ENCODE measurements around the gene IL1A. TPM values are rescaled to one million over a fixed set of nuclear protein-coding genes. Genes with fewer than 3 reads are reported as not detected.

Gene IL1A
- total RNA-seq, 4 donors from 2014 or later, result 0.13 TPM; not detected in 3

- Histone ChIP-seq H3K36me3 (no peaks in the 10 kb centered on the region), H3K4me1 (no peaks in the 10 kb centered on the region), H3K27me3 (no peaks in the 10 kb centered on the region), H3K4me3 (no peak overlapping the region), H3K27ac (replicated peaks in 1 of 4) (no peak overlapping the region), H3K9me3 (peaks cover 0 to 8% (median 4%) of the 10 kb centered on the region in 4 donors)
- intact Hi-C loops (cut with DNase I), result no loop called here
- TF ChIP-seq POLR2AphosphoS5 (IDR thresholded peaks at IDR 0.05) (no peak), EP300 (IDR thresholded peaks at IDR 0.05) (no peak), CTCF (IDR thresholded peaks at IDR 0.05) (no peak), POLR2A (IDR thresholded peaks at IDR 0.05; ENCODE audit: low read depth) (no peak)
- WGBS, result 88% methylated on average over 11 of the region's 11 CpGs
- DNase-seq (ENCODE audit: extremely low spot score), result no peak
These were observed 21.2 kb upstream of the IL1A start for GRCh38 chr2:112805542-112805941.

- WGBS, result 75% methylated on average over 5 of the region's 5 CpGs
These were observed 19.6 kb upstream of the IL1A start for GRCh38 chr2:112803691-112804521.

GRCh38 chr2:112800881-112801583 is 16.7 kb upstream of the IL1A start:
- H3K4me1 ChIP-seq, result no peaks in the 10 kb centered on the region
- intact Hi-C loops (cut with DNase I), result no loop called here

More at GRCh38 chr2:112803691-112804521, 19.6 kb upstream of the IL1A start:
- Histone ChIP-seq H3K4me1 (no peaks in the 10 kb centered on the region), H3K4me3 (no peak overlapping the region), H3K27ac (replicated peaks in 1 of 4) (no peak overlapping the region), H3K9me3 (peaks cover 0 to 8% (median 4%) of the 10 kb centered on the region in 4 donors), H3K36me3 (no peaks in the 10 kb centered on the region), H3K27me3 (no peaks in the 10 kb centered on the region)
- intact Hi-C loops (cut with DNase I), result no loop called here
- DNase-seq (ENCODE audit: extremely low spot score), result no peak
- TF ChIP-seq CTCF (IDR thresholded peaks at IDR 0.05) (no peak), POLR2A (IDR thresholded peaks at IDR 0.05; ENCODE audit: low read depth) (no peak), POLR2AphosphoS5 (IDR thresholded peaks at IDR 0.05) (no peak)

GRCh38 chr2:112798979-112799975 is 15.0 kb upstream of the IL1A start:
- TF ChIP-seq CTCF (IDR thresholded peaks at IDR 0.05) (no peak), POLR2AphosphoS5 (IDR thresholded peaks at IDR 0.05) (no peak)
- intact Hi-C loops (cut with DNase I), result no loop called here
- DNase-seq (ENCODE audit: extremely low spot score), result no peak
- no peak overlapping the region for H3K4me3 ChIP-seq
- H3K36me3 ChIP-seq, result no peaks in the 10 kb centered on the region
- peaks cover 6 to 8% (median 7%) of the 10 kb centered on the region in 4 donors for H3K4me1 ChIP-seq
- no peaks in the 10 kb centered on the region for H3K27me3 ChIP-seq
- WGBS, result 75% methylated on average over 8 of the region's 8 CpGs
- no peak overlapping the region for H3K27ac ChIP-seq (replicated peaks in 1 of 4)
- no peaks in the 10 kb centered on the region for H3K9me3 ChIP-seq

More at GRCh38 chr2:112800881-112801583, 16.7 kb upstream of the IL1A start:
- Histone ChIP-seq H3K4me3 (no peak overlapping the region), H3K36me3 (no peaks in the 10 kb centered on the region), H3K27me3 (no peaks in the 10 kb centered on the region), H3K27ac (replicated peaks in 1 of 4) (no peak overlapping the region), H3K9me3 (no peaks in the 10 kb centered on the region)
- no peak for TF ChIP-seq POLR2A (IDR thresholded peaks at IDR 0.05; ENCODE audit: low read depth)
- no peak for DNase-seq (ENCODE audit: extremely low spot score)
- 93% methylated on average over 4 of the region's 4 CpGs for WGBS

Data from esophagus muscularis mucosa (tissue), 4 donors.